Measurements from ENCODE around the gene OR52B6.

GRCh38 chr11:5591613-5592012 lies 10.9 kb downstream of the OR52B6 start:
- no peak for TF ChIP-seq EZH2 (IDR thresholded peaks at IDR 0.05)
- TF ChIP-seq, protein P1, sequence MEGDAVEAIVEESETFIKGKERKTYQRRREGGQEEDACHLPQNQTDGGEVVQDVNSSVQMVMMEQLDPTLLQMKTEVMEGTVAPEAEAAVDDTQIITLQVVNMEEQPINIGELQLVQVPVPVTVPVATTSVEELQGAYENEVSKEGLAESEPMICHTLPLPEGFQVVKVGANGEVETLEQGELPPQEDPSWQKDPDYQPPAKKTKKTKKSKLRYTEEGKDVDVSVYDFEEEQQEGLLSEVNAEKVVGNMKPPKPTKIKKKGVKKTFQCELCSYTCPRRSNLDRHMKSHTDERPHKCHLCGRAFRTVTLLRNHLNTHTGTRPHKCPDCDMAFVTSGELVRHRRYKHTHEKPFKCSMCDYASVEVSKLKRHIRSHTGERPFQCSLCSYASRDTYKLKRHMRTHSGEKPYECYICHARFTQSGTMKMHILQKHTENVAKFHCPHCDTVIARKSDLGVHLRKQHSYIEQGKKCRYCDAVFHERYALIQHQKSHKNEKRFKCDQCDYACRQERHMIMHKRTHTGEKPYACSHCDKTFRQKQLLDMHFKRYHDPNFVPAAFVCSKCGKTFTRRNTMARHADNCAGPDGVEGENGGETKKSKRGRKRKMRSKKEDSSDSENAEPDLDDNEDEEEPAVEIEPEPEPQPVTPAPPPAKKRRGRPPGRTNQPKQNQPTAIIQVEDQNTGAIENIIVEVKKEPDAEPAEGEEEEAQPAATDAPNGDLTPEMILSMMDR (IDR thresholded peaks at IDR 0.05) = no peak
- no peak for TF ChIP-seq EZH2phosphoT487 (IDR thresholded peaks at IDR 0.05)

All from neural progenitor cell (in vitro differentiated cells).